GM18502 (cell line): ENCODE results near the gene C19orf47.
"Not testable (repeated sequence)": the region's sequence is repeated elsewhere in the genome, so short reads cannot be mapped to it uniquely, and the experiment has no call there.

Experiments used
- ATAC-seq: cut with Tn5 transposase; IDR thresholded peaks from one replicate; pipeline ENCODE4 v1.9.1; 2021; ENCODE audit warnings: mild to moderate bottlenecking; ENCODE audit not compliant: unreplicated experiment, poor library complexity

The C19orf47 gene

GRCh38 chr19:40356681-40357595, 8.7 kb upstream of the C19orf47 start:
- ATAC-seq, result no peak

- no peak for ATAC-seq
Observed at GRCh38 chr19:40355975-40356680, 7.9 kb upstream of the C19orf47 start.

GRCh38 chr19:40348961-40349507, 837 bp upstream of the C19orf47 start:
- no peak for ATAC-seq

GRCh38 chr19:40344422-40344821, 3.8 kb downstream of the C19orf47 start:
- ATAC-seq, result no peak

- no peak for ATAC-seq
Observed at GRCh38 chr19:40342644-40343311, 5.4 kb downstream of the C19orf47 start.

- no peak for ATAC-seq
Observed at GRCh38 chr19:40341601-40342482, 6.4 kb downstream of the C19orf47 start.

- no peak for ATAC-seq
Observed at GRCh38 chr19:40339018-40339728, 9.0 kb downstream of the C19orf47 start.

- ATAC-seq, result no peak
Observed at GRCh38 chr19:40337594-40337993, 10.6 kb downstream of the C19orf47 start.

GRCh38 chr19:40337107-40337506, 11.1 kb downstream of the C19orf47 start:
- ATAC-seq, result no peak

GRCh38 chr19:40336601-40336900, 11.6 kb downstream of the C19orf47 start:
- no peak for ATAC-seq

- no peak for ATAC-seq
Observed at GRCh38 chr19:40335855-40336600, 12.2 kb downstream of the C19orf47 start.

GRCh38 chr19:40335101-40335500, 13.1 kb downstream of the C19orf47 start:
- ATAC-seq, result no peak

- ATAC-seq, result not testable (repeated sequence)
Observed at GRCh38 chr19:40333083-40333482, 15.1 kb downstream of the C19orf47 start.

- no peak for ATAC-seq
Observed at GRCh38 chr19:40332669-40333068, 15.5 kb downstream of the C19orf47 start.

- ATAC-seq, result no peak
Observed at GRCh38 chr19:40331052-40331451, 17.1 kb downstream of the C19orf47 start.

GRCh38 chr19:40326201-40326600, 22.0 kb downstream of the C19orf47 start:
- no peak for ATAC-seq

GRCh38 chr19:40323705-40324104, 24.5 kb downstream of the C19orf47 start:
- no peak for ATAC-seq

GRCh38 chr19:40322951-40323615, 25.1 kb downstream of the C19orf47 start:
- ATAC-seq, result no peak
